ENCODE data around the gene LRATD1.

- no peak for TF ChIP-seq CTCF (IDR thresholded peaks at IDR 0.05)
- TF ChIP-seq POLR2A (IDR thresholded peaks at IDR 0.05): no peak
- no peak for TF ChIP-seq POLR2AphosphoS5 (IDR thresholded peaks at IDR 0.05)
- TF ChIP-seq EP300 (IDR thresholded peaks at IDR 0.05): no peak
These were observed 11.4 kb upstream of the LRATD1 start for GRCh38 chr2:14621114-14621513.

Measured in gastroesophageal sphincter (tissue), 3 donors.